ENCODE results near the gene DAPK2.

DNA sequence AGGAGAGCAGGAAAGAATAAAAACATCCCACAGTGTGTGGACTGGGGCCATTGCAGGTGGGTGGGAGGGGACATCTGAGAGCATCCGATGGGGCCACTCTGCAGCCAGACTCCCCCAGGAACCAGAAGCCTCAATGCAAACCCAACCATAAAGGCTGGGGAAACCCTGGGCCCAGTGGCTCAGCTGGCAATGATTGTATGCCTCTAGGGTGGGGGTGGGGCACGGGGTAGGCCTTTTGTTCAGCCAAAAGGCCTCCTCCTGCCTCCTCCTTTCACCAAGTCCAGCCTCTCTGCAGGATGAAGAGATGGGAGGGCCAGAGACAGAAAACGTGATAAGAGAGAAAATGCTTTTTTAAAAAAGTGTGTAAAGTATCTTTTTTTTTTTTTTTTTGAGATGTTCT is 167.1 kb downstream of the DAPK2 start:
- no peak for TF ChIP-seq ZFX (IDR thresholded peaks at IDR 0.05)
- TF ChIP-seq, protein P1, sequence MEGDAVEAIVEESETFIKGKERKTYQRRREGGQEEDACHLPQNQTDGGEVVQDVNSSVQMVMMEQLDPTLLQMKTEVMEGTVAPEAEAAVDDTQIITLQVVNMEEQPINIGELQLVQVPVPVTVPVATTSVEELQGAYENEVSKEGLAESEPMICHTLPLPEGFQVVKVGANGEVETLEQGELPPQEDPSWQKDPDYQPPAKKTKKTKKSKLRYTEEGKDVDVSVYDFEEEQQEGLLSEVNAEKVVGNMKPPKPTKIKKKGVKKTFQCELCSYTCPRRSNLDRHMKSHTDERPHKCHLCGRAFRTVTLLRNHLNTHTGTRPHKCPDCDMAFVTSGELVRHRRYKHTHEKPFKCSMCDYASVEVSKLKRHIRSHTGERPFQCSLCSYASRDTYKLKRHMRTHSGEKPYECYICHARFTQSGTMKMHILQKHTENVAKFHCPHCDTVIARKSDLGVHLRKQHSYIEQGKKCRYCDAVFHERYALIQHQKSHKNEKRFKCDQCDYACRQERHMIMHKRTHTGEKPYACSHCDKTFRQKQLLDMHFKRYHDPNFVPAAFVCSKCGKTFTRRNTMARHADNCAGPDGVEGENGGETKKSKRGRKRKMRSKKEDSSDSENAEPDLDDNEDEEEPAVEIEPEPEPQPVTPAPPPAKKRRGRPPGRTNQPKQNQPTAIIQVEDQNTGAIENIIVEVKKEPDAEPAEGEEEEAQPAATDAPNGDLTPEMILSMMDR (conservative IDR thresholded peaks at IDR 0.05): no peak

Measured in C4-2B (cell line).